OCI-LY7 (cell line): Measurements from ENCODE around the gene LORICRIN.

Experiments
- EZH2phosphoT487 ChIP-seq: fragments of 200-600 bp; sonication (generic); IDR thresholded peaks from 2 replicates; pipeline ENCODE4 v1.6.1; 2018; ENCODE audit warnings: low read depth, borderline replicate concordance, mild to moderate bottlenecking, mixed run types, antibody characterized with exemption, low read length, moderate library complexity, mixed read lengths
- TF ChIP-seq, protein P1 (sequence below): fragments of 200-600 bp; sonication (generic); conservative IDR thresholded peaks from 2 replicates; pipeline ENCODE4 v1.5.1; 2014; ENCODE audit warnings: mild to moderate bottlenecking, antibody characterized with exemption, low read length, moderate library complexity, mixed read lengths

DNA sequence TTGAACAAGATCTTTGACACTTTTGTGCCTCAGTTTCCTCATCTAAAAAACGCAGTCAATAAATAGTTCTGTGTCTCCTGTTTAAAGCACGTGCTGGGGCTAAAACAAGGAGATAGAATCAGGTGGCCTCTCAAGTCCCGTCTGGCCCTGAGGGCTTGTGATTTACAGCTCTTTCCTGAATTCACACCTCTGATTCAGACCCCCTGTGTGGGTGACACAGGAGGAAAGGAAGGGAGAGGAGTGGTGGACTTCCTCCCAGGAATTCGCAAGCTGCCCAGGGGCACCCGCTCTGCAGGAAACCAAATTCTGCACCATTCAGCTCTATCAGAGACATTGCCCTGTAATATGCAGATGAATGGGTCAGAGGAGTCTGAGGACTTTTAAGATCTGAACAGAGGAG lies 47.3 kb upstream of the LORICRIN start:
- TF ChIP-seq EZH2phosphoT487, result no peak
- TF ChIP-seq, protein P1, sequence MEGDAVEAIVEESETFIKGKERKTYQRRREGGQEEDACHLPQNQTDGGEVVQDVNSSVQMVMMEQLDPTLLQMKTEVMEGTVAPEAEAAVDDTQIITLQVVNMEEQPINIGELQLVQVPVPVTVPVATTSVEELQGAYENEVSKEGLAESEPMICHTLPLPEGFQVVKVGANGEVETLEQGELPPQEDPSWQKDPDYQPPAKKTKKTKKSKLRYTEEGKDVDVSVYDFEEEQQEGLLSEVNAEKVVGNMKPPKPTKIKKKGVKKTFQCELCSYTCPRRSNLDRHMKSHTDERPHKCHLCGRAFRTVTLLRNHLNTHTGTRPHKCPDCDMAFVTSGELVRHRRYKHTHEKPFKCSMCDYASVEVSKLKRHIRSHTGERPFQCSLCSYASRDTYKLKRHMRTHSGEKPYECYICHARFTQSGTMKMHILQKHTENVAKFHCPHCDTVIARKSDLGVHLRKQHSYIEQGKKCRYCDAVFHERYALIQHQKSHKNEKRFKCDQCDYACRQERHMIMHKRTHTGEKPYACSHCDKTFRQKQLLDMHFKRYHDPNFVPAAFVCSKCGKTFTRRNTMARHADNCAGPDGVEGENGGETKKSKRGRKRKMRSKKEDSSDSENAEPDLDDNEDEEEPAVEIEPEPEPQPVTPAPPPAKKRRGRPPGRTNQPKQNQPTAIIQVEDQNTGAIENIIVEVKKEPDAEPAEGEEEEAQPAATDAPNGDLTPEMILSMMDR, result no peak
